ENCODE results near the gene HTR6. TPM values are rescaled to one million over a fixed set of nuclear protein-coding genes. Genes with fewer than 3 reads are reported as not detected.

The HTR6 gene
- total RNA-seq, 1 donor from 2014 or later: not detected

DNA sequence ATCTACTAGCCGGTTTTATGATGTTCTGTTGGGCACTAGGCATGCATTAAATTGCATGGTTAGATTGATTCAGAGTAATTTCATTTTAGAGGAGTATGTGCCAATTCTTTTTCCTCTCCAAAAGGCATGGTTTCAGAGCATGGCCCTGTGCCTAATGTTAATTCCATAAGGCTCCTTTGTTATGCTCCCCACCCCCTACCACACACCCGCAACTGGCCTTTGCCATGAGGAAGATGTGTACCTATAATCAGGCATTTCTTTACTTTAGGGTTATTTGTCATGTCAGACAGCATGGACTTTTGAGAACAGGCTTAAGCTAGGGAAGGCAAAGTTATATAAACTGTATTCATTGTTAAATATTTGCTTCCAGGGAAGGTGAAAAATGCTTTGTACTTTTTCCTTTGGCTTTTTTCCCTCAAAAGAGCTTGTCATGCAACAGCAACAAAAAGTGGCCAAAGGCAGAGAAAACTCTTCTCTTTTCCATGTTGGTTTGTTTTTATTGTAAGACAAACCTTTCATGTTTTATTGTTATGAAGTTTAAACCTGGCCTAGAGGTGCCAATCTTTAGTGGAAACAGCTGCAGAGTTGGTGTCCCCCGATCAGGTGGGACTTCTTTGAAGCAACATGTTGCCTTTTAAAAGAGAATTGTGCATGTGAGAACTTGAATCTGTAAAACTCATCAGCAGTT, 44.8 kb upstream of the HTR6 start:
- Histone ChIP-seq H3K9me3 (no peaks in the 10 kb centered on the region), H3K27ac (no peak overlapping the region), H3K36me3 (peaks cover 27% of the 10 kb centered on the region), H3K4me1 (peaks cover 11% of the 10 kb centered on the region), H3K27me3 (no peaks in the 10 kb centered on the region), H3K4me3 (no peak overlapping the region)
- ATAC-seq: no peak
- no peak for DNase-seq
- intact Hi-C loops (cut with DNase I): no loop called here
- TF ChIP-seq, protein P1, sequence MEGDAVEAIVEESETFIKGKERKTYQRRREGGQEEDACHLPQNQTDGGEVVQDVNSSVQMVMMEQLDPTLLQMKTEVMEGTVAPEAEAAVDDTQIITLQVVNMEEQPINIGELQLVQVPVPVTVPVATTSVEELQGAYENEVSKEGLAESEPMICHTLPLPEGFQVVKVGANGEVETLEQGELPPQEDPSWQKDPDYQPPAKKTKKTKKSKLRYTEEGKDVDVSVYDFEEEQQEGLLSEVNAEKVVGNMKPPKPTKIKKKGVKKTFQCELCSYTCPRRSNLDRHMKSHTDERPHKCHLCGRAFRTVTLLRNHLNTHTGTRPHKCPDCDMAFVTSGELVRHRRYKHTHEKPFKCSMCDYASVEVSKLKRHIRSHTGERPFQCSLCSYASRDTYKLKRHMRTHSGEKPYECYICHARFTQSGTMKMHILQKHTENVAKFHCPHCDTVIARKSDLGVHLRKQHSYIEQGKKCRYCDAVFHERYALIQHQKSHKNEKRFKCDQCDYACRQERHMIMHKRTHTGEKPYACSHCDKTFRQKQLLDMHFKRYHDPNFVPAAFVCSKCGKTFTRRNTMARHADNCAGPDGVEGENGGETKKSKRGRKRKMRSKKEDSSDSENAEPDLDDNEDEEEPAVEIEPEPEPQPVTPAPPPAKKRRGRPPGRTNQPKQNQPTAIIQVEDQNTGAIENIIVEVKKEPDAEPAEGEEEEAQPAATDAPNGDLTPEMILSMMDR (IDR thresholded peaks at IDR 0.05): no peak

DNA sequence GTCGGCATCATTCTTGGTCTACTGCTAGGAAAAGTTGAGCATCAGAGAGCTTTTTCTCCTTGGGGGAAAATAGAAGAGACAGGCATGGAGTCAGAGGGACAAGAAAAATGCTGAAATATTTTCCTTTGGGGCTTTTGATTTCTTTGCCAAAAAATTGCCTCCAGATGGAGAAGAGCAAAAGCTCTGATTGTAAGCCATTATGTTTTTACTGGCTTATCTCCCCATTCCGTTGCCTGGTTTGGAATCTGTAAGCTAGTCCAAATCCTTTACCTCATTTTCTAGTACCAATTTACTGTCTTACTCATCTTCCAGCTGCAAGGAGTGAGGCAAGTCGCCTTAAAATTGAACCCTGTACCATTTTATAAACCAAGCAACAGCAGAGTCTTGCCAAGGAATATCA, 43.9 kb upstream of the HTR6 start:
- H3K4me3 ChIP-seq: no peak overlapping the region
- no peak for DNase-seq
- peaks cover 36% of the 10 kb centered on the region for H3K36me3 ChIP-seq
- ATAC-seq: no peak
- peaks cover 11% of the 10 kb centered on the region for H3K4me1 ChIP-seq
- no peaks in the 10 kb centered on the region for H3K9me3 ChIP-seq
- H3K27me3 ChIP-seq: no peaks in the 10 kb centered on the region
- no peak overlapping the region for H3K27ac ChIP-seq
- TF ChIP-seq, protein P1 (IDR thresholded peaks at IDR 0.05): no peak
- intact Hi-C loops (cut with DNase I): no loop called here

DNA sequence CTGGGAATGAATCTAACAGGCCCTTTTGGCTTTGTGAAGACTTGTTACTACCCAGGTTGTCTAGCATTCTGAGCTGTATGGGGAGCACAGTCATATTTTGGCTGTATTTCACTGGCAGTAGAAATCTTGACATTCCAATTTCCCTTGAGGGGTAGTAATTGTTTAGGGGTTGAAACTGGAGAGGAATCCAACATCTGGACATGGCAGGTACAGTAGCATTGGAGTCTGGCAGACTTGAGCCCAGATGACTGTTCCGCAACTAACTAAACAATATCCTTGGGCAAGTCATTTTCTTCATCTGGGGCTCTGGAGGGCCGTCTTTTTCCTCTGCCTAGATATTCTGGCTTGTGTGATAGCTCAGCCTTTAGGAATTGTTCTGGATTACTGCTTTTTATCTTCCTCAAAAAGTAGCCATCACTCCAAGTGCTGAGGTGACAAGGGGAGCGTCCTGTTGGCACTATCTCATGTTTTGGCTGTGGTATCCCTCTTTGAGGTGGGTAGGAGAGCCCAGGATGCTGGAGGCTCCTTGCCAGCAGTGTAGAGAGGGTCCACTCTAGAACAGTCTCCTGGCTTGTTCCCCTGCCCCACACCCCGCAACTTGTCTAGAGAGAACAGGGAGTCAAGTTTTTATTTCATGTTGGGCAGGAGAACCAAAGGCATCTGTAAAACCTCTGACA, 43.3 kb upstream of the HTR6 start:
- TF ChIP-seq, protein P1 (IDR thresholded peaks at IDR 0.05): no peak
- Histone ChIP-seq H3K27me3 (no peaks in the 10 kb centered on the region), H3K4me3 (no peak overlapping the region), H3K36me3 (peaks cover 41% of the 10 kb centered on the region), H3K9me3 (no peaks in the 10 kb centered on the region), H3K27ac (no peak overlapping the region), H3K4me1 (peaks cover 11% of the 10 kb centered on the region)
- no peak for ATAC-seq
- intact Hi-C loops (cut with DNase I): no loop called here
- DNase-seq: no peak

DNA sequence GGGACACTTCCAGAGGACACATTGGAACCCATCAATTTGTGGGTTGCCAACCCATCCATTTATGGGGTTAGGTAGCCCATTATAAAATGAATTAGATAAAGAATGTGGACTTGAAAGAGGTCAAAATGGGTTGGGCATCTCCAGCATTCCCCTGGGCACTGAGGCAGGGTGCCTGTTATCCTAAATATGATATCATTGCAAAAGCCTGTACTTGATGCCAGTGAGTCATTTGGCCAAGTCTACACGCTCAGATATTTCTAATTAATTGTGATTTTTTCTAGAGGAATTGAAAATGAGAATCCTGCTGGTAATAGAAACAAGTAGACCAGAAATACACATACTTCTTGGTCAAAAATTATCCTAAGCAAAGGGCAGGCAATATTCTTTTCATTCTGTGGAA, 42.5 kb upstream of the HTR6 start:
- ATAC-seq: no peak
- TF ChIP-seq, protein P1 (IDR thresholded peaks at IDR 0.05): no peak

DNA sequence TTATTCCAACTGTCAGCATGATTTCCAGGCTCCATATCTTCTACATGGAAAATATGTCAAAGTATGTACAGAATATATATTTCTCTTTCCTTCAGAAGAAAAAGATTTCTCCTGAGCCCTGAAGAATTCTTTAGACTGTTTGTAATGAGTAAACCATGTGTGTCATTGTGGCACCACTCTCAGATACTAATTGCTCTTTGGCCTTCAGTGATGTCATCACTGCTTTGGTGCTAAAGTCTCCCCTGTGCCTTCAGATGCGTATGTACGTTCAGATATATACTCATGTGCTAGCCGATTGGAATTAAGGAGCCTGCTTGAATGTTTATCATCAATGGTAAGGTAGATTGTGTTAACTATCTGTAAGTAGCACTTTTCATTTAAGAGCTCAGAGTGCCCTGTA, 41.2 kb upstream of the HTR6 start:
- ATAC-seq (no peak), DNase-seq (no peak)
- Histone ChIP-seq H3K4me3 (no peak overlapping the region), H3K4me1 (peaks cover 11% of the 10 kb centered on the region), H3K36me3 (peaks cover 50% of the 10 kb centered on the region), H3K27me3 (no peaks in the 10 kb centered on the region), H3K27ac (no peak overlapping the region), H3K9me3 (no peaks in the 10 kb centered on the region)
- TF ChIP-seq, protein P1 (IDR thresholded peaks at IDR 0.05): no peak
- intact Hi-C loops (cut with DNase I): no loop called here

More for the DNA sequence above, 42.5 kb upstream of the HTR6 start:
- H3K27ac ChIP-seq: no peak overlapping the region
- H3K36me3 ChIP-seq: peaks cover 46% of the 10 kb centered on the region
- no peak for DNase-seq
- no peak overlapping the region for H3K4me3 ChIP-seq
- H3K27me3 ChIP-seq: no peaks in the 10 kb centered on the region
- intact Hi-C loops (cut with DNase I): no loop called here
- H3K9me3 ChIP-seq: no peaks in the 10 kb centered on the region
- peaks cover 11% of the 10 kb centered on the region for H3K4me1 ChIP-seq
